ENCODE data around the gene GABARAPL1. TPM values are rescaled to one million over a fixed set of nuclear protein-coding genes. Genes with fewer than 3 reads are reported as not detected.
"Not testable (repeated sequence)": the region's sequence is repeated elsewhere in the genome, so short reads cannot be mapped to it uniquely, and the experiment has no call there.

GABARAPL1 gene
- total RNA-seq, 4 donors from 2014 or later = 47.4 to 138 (median 70.2) TPM

GRCh38 chr12:10213168-10214135 is 775 bp downstream of the GABARAPL1 start:
- peaks cover 0 to 8% (median 0%) of the 10 kb centered on the region in 3 donors for H3K36me3 ChIP-seq
- TF ChIP-seq POLR2A (IDR thresholded peaks at IDR 0.05) (peak; percentile 25 to 37), CTCF (IDR thresholded peaks at IDR 0.05) (no peak)

GRCh38 chr12:10214136-10214894 is 1.6 kb downstream of the GABARAPL1 start:
- H3K36me3 ChIP-seq = peaks cover 0 to 16% (median 0%) of the 10 kb centered on the region in 3 donors
- no peaks in the 10 kb centered on the region for H3K9me3 ChIP-seq
- H3K27me3 ChIP-seq = no peaks in the 10 kb centered on the region
- peaks cover 0 to 9% (median 0%) of the 10 kb centered on the region in 4 donors for H3K4me1 ChIP-seq
- TF ChIP-seq POLR2A (IDR thresholded peaks at IDR 0.05) (no peak), CTCF (IDR thresholded peaks at IDR 0.05) (peak in 3 of 6 experiments; percentile 2 to 14 (median 2))
- peak overlapping the region; percentile 58 to 89 (median 80) for H3K4me3 ChIP-seq
- no peak for DNase-seq
- peak overlapping the region; percentile 82 to 99 (median 98) for H3K27ac ChIP-seq

More at GRCh38 chr12:10213168-10214135, 775 bp downstream of the GABARAPL1 start:
- no peaks in the 10 kb centered on the region for H3K9me3 ChIP-seq
- peak overlapping the region; percentile 82 to 99 (median 98) for H3K27ac ChIP-seq
- peaks cover 0 to 9% (median 0%) of the 10 kb centered on the region in 4 donors for H3K4me1 ChIP-seq
- H3K4me3 ChIP-seq = peak overlapping the region; percentile 58 to 89 (median 80)
- peak; percentile 57 to 88 (median 78) for DNase-seq
- no peaks in the 10 kb centered on the region for H3K27me3 ChIP-seq

- Histone ChIP-seq H3K4me1 (peaks cover 0 to 9% (median 0%) of the 10 kb centered on the region in 4 donors), H3K4me3 (peak overlapping the region in 3 of 4 donors; percentile 76 to 89 (median 85))
- no peak for DNase-seq
Measured at GRCh38 chr12:10214895-10215267, 2.2 kb downstream of the GABARAPL1 start.

GRCh38 chr12:10215436-10215835 is 2.8 kb downstream of the GABARAPL1 start:
- Histone ChIP-seq H3K4me1 (peaks cover 0 to 9% (median 0%) of the 10 kb centered on the region in 4 donors), H3K9me3 (no peaks in the 10 kb centered on the region), H3K36me3 (peaks cover 0 to 28% (median 0%) of the 10 kb centered on the region in 3 donors), H3K27me3 (no peaks in the 10 kb centered on the region), H3K27ac (no peak overlapping the region), H3K4me3 (peak overlapping the region in 2 of 4 donors; percentile 85 to 89)
- TF ChIP-seq POLR2A (IDR thresholded peaks at IDR 0.05) (no peak), CTCF (IDR thresholded peaks at IDR 0.05) (no peak)
- no peak for DNase-seq

More at GRCh38 chr12:10214895-10215267, 2.2 kb downstream of the GABARAPL1 start:
- Histone ChIP-seq H3K36me3 (peaks cover 0 to 22% (median 0%) of the 10 kb centered on the region in 3 donors), H3K9me3 (no peaks in the 10 kb centered on the region), H3K27ac (peak overlapping the region in 1 of 4 donors; percentile 99), H3K27me3 (no peaks in the 10 kb centered on the region)
- TF ChIP-seq CTCF (IDR thresholded peaks at IDR 0.05) (no peak), POLR2A (IDR thresholded peaks at IDR 0.05) (no peak)

GRCh38 chr12:10215946-10216345 is 3.3 kb downstream of the GABARAPL1 start:
- H3K9me3 ChIP-seq, H3K27me3 ChIP-seq, H3K4me1 ChIP-seq, DNase-seq, H3K4me3 ChIP-seq, H3K27ac ChIP-seq: not testable (repeated sequence)
- peaks cover 0 to 33% (median 0%) of the 10 kb centered on the region in 3 donors for H3K36me3 ChIP-seq

Data from Peyer's patch (tissue), 4 donors.